CD8-positive, alpha-beta memory T cell (primary cell): ENCODE results near the gene GGTA1. TPM values are rescaled to one million over a fixed set of nuclear protein-coding genes. Genes with fewer than 3 reads are reported as not detected.
"Not testable (repeated sequence)": the region's sequence is repeated elsewhere in the genome, so short reads cannot be mapped to it uniquely, and the experiment has no call there.

Experiments
- CTCF ChIA-PET: fragments of 350-600 bp; sonication (Branson Sonifier 250); formaldehyde crosslinking; loops from one replicate; lab custom pipeline; 2021; ENCODE audit warnings: antibody characterized with exemption; lab: Charles Lee
- POLR2A ChIA-PET: fragments of 350-600 bp; sonication (Branson Sonifier 250); formaldehyde crosslinking; loops from one replicate; lab custom pipeline; 2021; ENCODE audit warnings: antibody characterized with exemption; lab: Charles Lee
- DNase-seq, 5 donors: peaks; one replicate each; pipeline versions ENCODE4 v3.0.0 to v3.0.0-alpha.2; 2020 to 2022; ENCODE audit warnings: mixed read lengths in 1 of 5
- H3K27ac ChIP-seq: one replicate; pipeline ENCODE4 v1.7.0; 2013; ENCODE audit warnings: low read depth, mild to moderate bottlenecking, low read length, moderate library complexity
- H3K27me3 ChIP-seq: 2 replicates; pipeline ENCODE4 v1.7.0; 2013; ENCODE audit warnings: low read length, mild to moderate bottlenecking; ENCODE audit not compliant: insufficient read depth, poor library complexity, severe bottlenecking
- H3K36me3 ChIP-seq: 2 replicates; pipeline ENCODE4 v1.7.0; 2013; ENCODE audit warnings: mild to moderate bottlenecking, low read length, moderate library complexity; ENCODE audit not compliant: insufficient read depth
- H3K4me1 ChIP-seq: 2 replicates; pipeline ENCODE4 v1.7.0; 2013; ENCODE audit warnings: mild to moderate bottlenecking, low read length, moderate library complexity; ENCODE audit not compliant: insufficient read depth
- H3K4me3 ChIP-seq: 2 replicates; pipeline ENCODE4 v1.7.0; 2013; ENCODE audit warnings: mild to moderate bottlenecking, low read length
- H3K9me3 ChIP-seq: 2 replicates; pipeline ENCODE4 v1.7.0; 2013; ENCODE audit warnings: mild to moderate bottlenecking, low read length
- H3K27ac Mint-ChIP-seq, 8 donors: one replicate each; pipeline ENCODE4 v1.8.0; 2020 to 2021; ENCODE audit warnings: mixed read lengths in 8 of 8, mild to moderate bottlenecking in 6 of 8, inconsistent platforms in 3 of 8, moderate library complexity in 3 of 8
- H3K27me3 Mint-ChIP-seq, 2 donors: one replicate each; pipeline ENCODE4 v1.8.0; 2020 to 2021; ENCODE audit warnings: mixed read lengths in 2 of 2, mild to moderate bottlenecking in 1 of 2, moderate library complexity in 1 of 2
- H3K36me3 Mint-ChIP-seq, 3 donors: one replicate each; pipeline ENCODE4 v1.8.0; 2020 to 2021; ENCODE audit warnings: mixed read lengths in 3 of 3, inconsistent platforms in 1 of 3, mild to moderate bottlenecking in 1 of 3
- H3K4me1 Mint-ChIP-seq, 3 donors: one replicate each; pipeline ENCODE4 v1.8.0; 2020 to 2021; ENCODE audit warnings: mixed read lengths in 3 of 3, inconsistent platforms in 1 of 3, mild to moderate bottlenecking in 1 of 3
- H3K4me3 Mint-ChIP-seq, 7 donors: one replicate each; pipeline ENCODE4 v1.8.0; 2020 to 2021; ENCODE audit warnings: mixed read lengths in 7 of 7, mild to moderate bottlenecking in 6 of 7, moderate library complexity in 4 of 7, inconsistent platforms in 2 of 7
- H3K9me3 Mint-ChIP-seq, 5 donors: one replicate each; pipeline ENCODE4 v1.8.0; 2020 to 2022; ENCODE audit warnings: mixed read lengths in 5 of 5, mild to moderate bottlenecking in 3 of 5, moderate library complexity in 2 of 5, inconsistent platforms in 1 of 5
- polyA plus RNA-seq: library from polyadenylated mRNA; unstranded; fragments of 300-500 nt; fragmentation: Illumina TruSeq; gene quantifications from one replicate; pipeline ENCODE4 v1.2.3, GENCODE V29; 2021
- total RNA-seq, 2 experiments: library from RNA; stranded (reverse); gene quantifications; one replicate each; pipeline ENCODE4 v1.2.3, GENCODE V29; 2021

Gene GGTA1
- total and polyA plus RNA-seq, 3 experiments from 2014 or later, result not detected

DNA sequence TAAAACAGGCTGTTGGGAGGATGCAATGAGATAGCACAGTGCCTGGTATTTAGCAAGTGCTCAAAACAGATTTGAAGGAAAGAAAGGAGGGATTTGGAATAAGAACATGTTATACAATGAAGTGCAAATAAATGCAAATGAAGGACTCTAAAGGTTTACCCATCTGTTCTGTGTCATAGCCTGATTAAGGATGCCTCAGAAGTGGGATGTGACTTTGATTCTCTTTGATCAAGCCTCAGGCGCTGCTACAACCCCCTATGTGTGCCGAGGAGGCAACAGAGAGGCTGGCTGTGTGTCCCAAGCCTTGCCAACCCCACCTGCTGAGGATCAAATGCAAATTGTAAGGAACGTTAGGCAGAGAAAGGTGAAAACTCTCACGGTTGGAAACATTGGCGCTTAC, 27.2 kb downstream of the GGTA1 start:
- Mint-ChIP-seq H3K27ac (no peak overlapping the region), H3K9me3 (no peaks in the 10 kb centered on the region), H3K4me1 (no peaks in the 10 kb centered on the region), H3K36me3 (no peaks in the 10 kb centered on the region), H3K4me3 (no peak overlapping the region), H3K27me3 (peaks cover 29 to 45% of the 10 kb centered on the region in 2 donors)
- CTCF ChIA-PET, result no interaction called here
- H3K4me3 ChIP-seq, result no peak overlapping the region
- H3K4me1 ChIP-seq, result no peaks in the 10 kb centered on the region
- H3K9me3 ChIP-seq, result no peaks in the 10 kb centered on the region
- no peaks in the 10 kb centered on the region for H3K27me3 ChIP-seq
- POLR2A ChIA-PET, result no interaction called here
- DNase-seq, result no peak
- no peak overlapping the region for H3K27ac ChIP-seq
- H3K36me3 ChIP-seq, result no peaks in the 10 kb centered on the region

DNA sequence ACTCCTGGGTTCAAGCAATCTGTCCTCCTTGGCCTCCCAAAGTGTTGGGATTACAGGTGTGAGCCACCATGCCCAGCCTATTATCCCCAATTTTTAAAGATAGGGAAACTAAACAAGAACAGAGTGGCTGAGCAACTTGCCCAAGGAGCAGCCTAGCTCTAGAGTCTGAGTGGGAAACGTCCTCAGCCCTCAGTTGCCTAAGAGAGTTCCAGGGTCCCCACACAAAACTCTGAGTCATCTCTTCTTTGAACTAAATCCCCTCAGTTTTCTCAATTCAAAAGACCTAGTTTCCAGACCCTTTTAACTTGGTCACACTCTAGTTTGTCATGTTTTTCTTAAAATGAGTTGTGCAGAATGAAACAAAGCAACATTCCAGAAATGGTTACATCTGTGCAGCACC, 33.5 kb downstream of the GGTA1 start:
- no peak overlapping the region for H3K27ac Mint-ChIP-seq
- H3K4me1 ChIP-seq, result no peaks in the 10 kb centered on the region
- peaks cover 14 to 36% of the 10 kb centered on the region in 2 donors for H3K27me3 Mint-ChIP-seq
- no peaks in the 10 kb centered on the region for H3K36me3 Mint-ChIP-seq
- no peaks in the 10 kb centered on the region for H3K9me3 Mint-ChIP-seq
- no peak overlapping the region for H3K4me3 ChIP-seq
- no peaks in the 10 kb centered on the region for H3K36me3 ChIP-seq
- no peaks in the 10 kb centered on the region for H3K9me3 ChIP-seq
- H3K4me3 Mint-ChIP-seq, result no peak overlapping the region
- H3K4me1 Mint-ChIP-seq, result peaks cover 0 to 3% (median 1%) of the 10 kb centered on the region in 3 donors
- ChIA-PET POLR2A (no interaction called here), CTCF (no interaction called here)
- DNase-seq, result no peak
- no peaks in the 10 kb centered on the region for H3K27me3 ChIP-seq
- no peak overlapping the region for H3K27ac ChIP-seq

DNA sequence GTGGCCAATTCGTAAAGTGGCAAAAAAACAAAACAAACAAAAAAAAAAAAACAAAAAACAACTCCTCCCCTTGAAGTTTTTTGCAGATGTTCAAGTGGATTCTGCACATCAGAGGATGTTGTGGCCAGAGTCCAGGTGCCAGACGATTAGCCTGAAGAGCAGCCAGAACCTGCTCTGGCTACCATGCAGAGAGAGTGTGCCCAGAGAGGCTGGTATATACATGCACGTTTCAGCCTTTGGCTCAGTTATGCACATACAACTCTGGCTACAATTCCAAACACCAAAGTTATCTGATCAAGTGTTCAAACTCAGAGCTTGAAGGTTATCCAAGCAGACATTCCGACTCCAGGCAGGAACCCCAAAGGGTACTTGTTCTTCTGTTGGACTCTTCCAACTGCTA, 34.7 kb downstream of the GGTA1 start:
- ChIA-PET POLR2A (no interaction called here), CTCF (no interaction called here)
- H3K27me3 ChIP-seq, result no peaks in the 10 kb centered on the region
- H3K9me3 ChIP-seq, result no peaks in the 10 kb centered on the region
- H3K36me3 ChIP-seq, result no peaks in the 10 kb centered on the region
- H3K36me3 Mint-ChIP-seq, result no peaks in the 10 kb centered on the region
- H3K27ac Mint-ChIP-seq, result no peak overlapping the region
- no peaks in the 10 kb centered on the region for H3K4me1 ChIP-seq
- peaks cover 0 to 3% (median 1%) of the 10 kb centered on the region in 3 donors for H3K4me1 Mint-ChIP-seq
- no peaks in the 10 kb centered on the region for H3K9me3 Mint-ChIP-seq
- H3K27ac ChIP-seq, result no peak overlapping the region
- no peak overlapping the region for H3K4me3 Mint-ChIP-seq
- no peak for DNase-seq
- H3K4me3 ChIP-seq, result no peak overlapping the region
- peaks cover 15 to 34% of the 10 kb centered on the region in 2 donors for H3K27me3 Mint-ChIP-seq

DNA sequence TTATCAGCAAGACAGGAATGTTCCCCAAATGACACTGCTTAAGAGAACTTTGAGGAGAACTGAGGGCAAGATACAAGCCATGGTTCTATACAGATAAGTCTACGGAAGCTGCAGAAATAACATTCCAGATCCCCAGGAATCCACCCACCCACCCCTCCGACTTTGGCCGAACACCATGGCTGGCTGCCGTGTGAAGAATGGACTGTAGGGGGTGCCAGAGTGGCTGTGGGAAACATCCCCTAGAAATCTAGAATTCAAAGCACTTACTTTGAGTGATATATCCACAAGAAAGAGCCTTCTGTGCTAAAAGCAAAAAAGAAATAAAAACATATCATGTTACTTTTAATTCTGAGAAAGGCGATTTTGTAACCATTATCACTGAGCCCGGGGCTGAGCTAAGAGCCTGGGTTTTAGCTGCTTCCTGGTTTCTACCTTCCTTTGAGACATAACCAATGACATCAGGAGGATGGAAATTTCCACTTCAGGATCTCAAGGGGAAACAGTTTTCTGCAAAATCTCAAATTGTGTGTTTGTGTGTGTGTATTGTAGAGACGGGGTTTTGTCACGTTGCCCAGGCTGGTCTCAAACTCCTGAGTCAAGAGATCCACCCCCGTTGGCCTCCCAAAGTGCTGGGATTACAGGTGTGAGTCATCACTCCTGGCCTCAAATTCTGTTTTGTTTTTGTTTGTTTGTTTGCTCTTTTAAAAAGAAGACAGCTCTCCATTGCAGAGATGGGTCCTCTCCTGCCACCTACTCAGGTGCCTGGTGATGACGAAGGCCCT, 36.4 kb downstream of the GGTA1 start:
- Histone ChIP-seq H3K4me3 (no peak overlapping the region), H3K27me3 (no peaks in the 10 kb centered on the region), H3K9me3 (no peaks in the 10 kb centered on the region), H3K27ac (no peak overlapping the region), H3K4me1 (no peaks in the 10 kb centered on the region), H3K36me3 (no peaks in the 10 kb centered on the region)
- no peak overlapping the region for H3K4me3 Mint-ChIP-seq
- H3K4me1 Mint-ChIP-seq, result peaks cover 0 to 3% (median 1%) of the 10 kb centered on the region in 3 donors
- H3K9me3 Mint-ChIP-seq, result no peaks in the 10 kb centered on the region
- H3K36me3 Mint-ChIP-seq, result peaks cover 0 to 3% (median 0%) of the 10 kb centered on the region in 3 donors
- no peak overlapping the region for H3K27ac Mint-ChIP-seq
- H3K27me3 Mint-ChIP-seq, result peaks cover 23 to 35% of the 10 kb centered on the region in 2 donors
- POLR2A ChIA-PET, result no interaction called here
- DNase-seq, result no peak
- CTCF ChIA-PET, result no interaction called here

DNA sequence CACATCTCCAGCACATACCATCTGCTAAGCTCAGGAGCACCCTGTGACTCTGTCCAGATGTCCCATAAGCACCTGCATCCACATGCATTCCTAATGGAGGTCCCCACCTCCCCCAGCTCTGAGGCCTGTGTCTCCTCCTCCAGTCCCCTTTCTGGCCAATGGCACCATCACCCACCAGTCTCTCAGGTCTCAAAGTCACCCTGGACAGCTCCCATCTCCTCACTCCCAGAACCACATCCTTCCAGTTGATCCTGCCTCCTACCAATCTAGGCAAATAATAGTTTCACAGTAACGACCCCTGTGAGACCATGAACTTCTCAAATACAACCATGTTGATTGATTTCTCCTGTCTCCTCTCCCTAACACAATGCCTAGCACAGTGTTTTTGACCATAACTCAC, 40.1 kb downstream of the GGTA1 start:
- H3K36me3 Mint-ChIP-seq, result peaks cover 0 to 3% (median 1%) of the 10 kb centered on the region in 3 donors
- ChIA-PET CTCF (no interaction called here), POLR2A (no interaction called here)
- no peaks in the 10 kb centered on the region for H3K4me1 ChIP-seq
- no peak for DNase-seq
- H3K4me1 Mint-ChIP-seq, result peaks cover 6 to 16% (median 13%) of the 10 kb centered on the region in 3 donors
- peak overlapping the region in 1 of 8 donors; percentile 44 for H3K27ac Mint-ChIP-seq
- peaks cover 25 to 38% of the 10 kb centered on the region in 2 donors for H3K27me3 Mint-ChIP-seq
- H3K4me3 ChIP-seq, result no peak overlapping the region
- H3K27me3 ChIP-seq, result peaks cover 4% of the 10 kb centered on the region
- no peak overlapping the region for H3K27ac ChIP-seq
- no peak overlapping the region for H3K4me3 Mint-ChIP-seq
- H3K9me3 Mint-ChIP-seq, result no peaks in the 10 kb centered on the region
- H3K36me3 ChIP-seq, result no peaks in the 10 kb centered on the region
- no peaks in the 10 kb centered on the region for H3K9me3 ChIP-seq

DNA sequence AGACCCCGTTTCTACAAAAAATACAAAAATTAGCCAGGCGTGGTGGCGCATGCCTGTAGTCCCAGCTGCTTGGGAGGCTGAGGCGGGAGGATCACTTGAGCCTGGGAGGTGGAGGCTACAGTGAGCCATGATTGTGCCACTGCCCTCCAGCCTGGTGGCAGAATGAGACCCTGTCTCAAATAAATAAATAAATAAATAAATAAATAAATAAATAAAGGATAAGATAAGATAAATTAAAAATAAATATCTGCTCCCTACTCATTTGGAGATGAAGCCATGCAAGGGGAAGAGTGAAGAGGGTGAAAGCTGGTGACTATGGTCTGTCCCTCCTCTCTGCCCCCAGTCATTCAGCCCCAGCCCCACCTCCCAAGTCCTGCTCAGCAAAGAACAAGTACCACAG, 41.2 kb downstream of the GGTA1 start:
- H3K27ac ChIP-seq, H3K9me3 ChIP-seq, DNase-seq, CTCF ChIA-PET, H3K4me1 ChIP-seq, POLR2A ChIA-PET, H3K9me3 Mint-ChIP-seq, H3K27ac Mint-ChIP-seq, H3K4me3 Mint-ChIP-seq, H3K36me3 Mint-ChIP-seq, H3K27me3 ChIP-seq, H3K36me3 ChIP-seq, H3K4me3 ChIP-seq: not testable (repeated sequence)
- H3K4me1 Mint-ChIP-seq, result peaks cover 6 to 16% (median 13%) of the 10 kb centered on the region in 3 donors
- peaks cover 22 to 43% of the 10 kb centered on the region in 2 donors for H3K27me3 Mint-ChIP-seq

DNA sequence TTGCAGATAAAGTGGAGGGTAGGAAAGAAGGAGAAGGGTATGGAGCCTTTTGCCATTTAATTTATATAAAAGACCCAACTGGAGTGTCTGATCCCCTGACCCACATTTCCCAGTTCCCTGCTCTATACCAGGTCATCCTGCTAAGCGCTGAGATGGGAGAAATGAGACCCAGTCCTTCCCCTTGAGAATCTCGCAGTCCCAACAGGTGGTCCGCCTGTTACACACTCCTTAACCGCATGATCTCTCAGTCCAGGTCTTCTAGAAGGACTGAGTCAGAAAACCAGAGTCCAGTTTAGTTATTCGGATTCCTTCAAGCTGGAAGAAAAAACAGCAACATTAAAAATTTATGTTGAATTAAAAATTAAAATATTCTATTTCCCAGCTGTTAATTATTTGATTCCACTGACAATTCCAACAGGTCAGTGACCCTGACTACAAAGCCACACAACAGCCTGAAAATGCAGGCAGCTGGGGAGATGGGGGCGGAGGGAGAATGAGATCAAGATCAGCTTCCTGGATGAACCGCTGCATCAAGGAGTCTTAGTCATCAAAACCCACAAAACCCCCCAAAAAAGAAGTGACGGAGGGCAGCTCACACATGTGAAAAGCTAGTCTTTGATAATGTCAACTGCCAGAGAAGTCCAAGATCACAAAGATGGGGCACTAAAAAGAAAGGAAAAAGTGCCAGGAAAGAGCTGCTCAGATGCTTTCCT, 44.0 kb downstream of the GGTA1 start:
- H3K4me1 ChIP-seq, result no peaks in the 10 kb centered on the region
- Mint-ChIP-seq H3K27ac (peak overlapping the region in 1 of 8 donors; percentile 48), H3K9me3 (no peaks in the 10 kb centered on the region), H3K27me3 (peaks cover 28 to 36% of the 10 kb centered on the region in 2 donors), H3K4me1 (peaks cover 5 to 14% (median 13%) of the 10 kb centered on the region in 3 donors), H3K4me3 (no peak overlapping the region), H3K36me3 (peaks cover 0 to 3% (median 1%) of the 10 kb centered on the region in 3 donors)
- ChIA-PET CTCF (interaction anchor here (1.3 kb wide), 1 partner anchor 16 kb away, joined by 4 read pairs; no protein-coding TSS in a partner anchor), POLR2A (no interaction called here)
- H3K27me3 ChIP-seq, result peaks cover 4% of the 10 kb centered on the region
- no peaks in the 10 kb centered on the region for H3K36me3 ChIP-seq
- DNase-seq, result peak in 3 of 5 donors; percentile 10 to 54 (median 21)
- no peaks in the 10 kb centered on the region for H3K9me3 ChIP-seq
- H3K4me3 ChIP-seq, result no peak overlapping the region
- H3K27ac ChIP-seq, result no peak overlapping the region

DNA sequence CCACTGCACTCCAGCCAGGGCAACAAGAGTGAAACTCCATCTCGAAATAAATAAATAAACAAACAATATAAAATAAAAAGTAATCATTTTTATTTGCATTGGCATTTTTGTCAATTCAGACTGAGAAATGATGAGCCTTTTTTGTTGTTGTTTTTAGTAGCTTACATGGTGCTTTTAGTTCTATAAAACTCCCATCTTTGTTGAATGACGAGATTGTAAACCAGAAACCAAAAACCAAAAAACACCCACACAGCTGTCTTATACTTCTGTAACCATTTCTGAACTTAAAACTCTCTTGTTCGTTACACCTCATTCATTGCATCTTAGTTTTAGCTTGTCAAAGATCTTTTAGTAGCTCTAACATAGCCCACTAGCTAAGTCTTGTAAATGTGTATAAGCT, 44.7 kb downstream of the GGTA1 start:
- H3K4me3 Mint-ChIP-seq, result no peak overlapping the region
- POLR2A ChIA-PET, result no interaction called here
- peaks cover 4% of the 10 kb centered on the region for H3K27me3 ChIP-seq

More for the DNA sequence above, 44.7 kb downstream of the GGTA1 start:
- Mint-ChIP-seq H3K27ac (no peak overlapping the region), H3K4me1 (peaks cover 5 to 14% (median 13%) of the 10 kb centered on the region in 3 donors), H3K27me3 (peaks cover 26 to 32% of the 10 kb centered on the region in 2 donors), H3K9me3 (no peaks in the 10 kb centered on the region), H3K36me3 (peaks cover 0 to 3% (median 1%) of the 10 kb centered on the region in 3 donors)
- CTCF ChIA-PET, result no interaction called here
- H3K27ac ChIP-seq, result no peak overlapping the region
- no peak for DNase-seq
- H3K9me3 ChIP-seq, result no peaks in the 10 kb centered on the region
- no peak overlapping the region for H3K4me3 ChIP-seq
- H3K4me1 ChIP-seq, result no peaks in the 10 kb centered on the region
- no peaks in the 10 kb centered on the region for H3K36me3 ChIP-seq
